B cell (primary cell): ENCODE results near the gene GDF2.

ENCODE experiments used
- EZH2 ChIP-seq: IDR thresholded peaks from 2 replicates; pipeline ENCODE4 v1.6.1; 2012; ENCODE audit warnings: borderline replicate concordance, low read depth, mild to moderate bottlenecking, moderate library complexity, low read length; ENCODE audit not compliant: insufficient read depth, poor library complexity, severe bottlenecking
- TF ChIP-seq, protein P1 (sequence below): fragments of 200-600 bp; IDR thresholded peaks from one replicate; pipeline ENCODE4 v1.8.0; 2022; ENCODE audit warnings: antibody characterized with exemption, mild to moderate bottlenecking

DNA sequence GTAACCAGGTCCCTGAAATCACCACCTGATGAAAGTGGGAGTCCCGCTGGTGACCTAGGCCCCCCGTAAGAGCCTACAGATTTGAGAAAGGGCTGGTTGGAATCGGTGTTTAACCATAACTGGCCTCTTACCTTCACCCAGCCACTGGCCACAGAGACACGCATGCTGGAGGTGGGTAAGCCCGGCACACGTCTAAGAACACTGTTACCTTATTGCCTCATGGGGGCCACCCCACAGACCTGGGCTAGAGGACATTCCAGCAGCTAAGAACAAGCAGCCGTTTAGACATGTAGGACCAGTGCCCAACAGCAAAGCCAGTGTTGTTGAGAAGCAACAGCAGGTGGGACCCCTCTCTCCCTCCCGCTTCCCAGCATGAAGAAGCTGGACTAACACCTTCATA lies 2.5 kb upstream of the GDF2 start:
- TF ChIP-seq, protein P1, sequence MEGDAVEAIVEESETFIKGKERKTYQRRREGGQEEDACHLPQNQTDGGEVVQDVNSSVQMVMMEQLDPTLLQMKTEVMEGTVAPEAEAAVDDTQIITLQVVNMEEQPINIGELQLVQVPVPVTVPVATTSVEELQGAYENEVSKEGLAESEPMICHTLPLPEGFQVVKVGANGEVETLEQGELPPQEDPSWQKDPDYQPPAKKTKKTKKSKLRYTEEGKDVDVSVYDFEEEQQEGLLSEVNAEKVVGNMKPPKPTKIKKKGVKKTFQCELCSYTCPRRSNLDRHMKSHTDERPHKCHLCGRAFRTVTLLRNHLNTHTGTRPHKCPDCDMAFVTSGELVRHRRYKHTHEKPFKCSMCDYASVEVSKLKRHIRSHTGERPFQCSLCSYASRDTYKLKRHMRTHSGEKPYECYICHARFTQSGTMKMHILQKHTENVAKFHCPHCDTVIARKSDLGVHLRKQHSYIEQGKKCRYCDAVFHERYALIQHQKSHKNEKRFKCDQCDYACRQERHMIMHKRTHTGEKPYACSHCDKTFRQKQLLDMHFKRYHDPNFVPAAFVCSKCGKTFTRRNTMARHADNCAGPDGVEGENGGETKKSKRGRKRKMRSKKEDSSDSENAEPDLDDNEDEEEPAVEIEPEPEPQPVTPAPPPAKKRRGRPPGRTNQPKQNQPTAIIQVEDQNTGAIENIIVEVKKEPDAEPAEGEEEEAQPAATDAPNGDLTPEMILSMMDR: no peak
- TF ChIP-seq EZH2: no peak
